Peyer's patch (tissue), 4 donors: ENCODE results near the gene RFX8. TPM values are rescaled to one million over a fixed set of nuclear protein-coding genes. Genes with fewer than 3 reads are reported as not detected.

Experiments used
- DNase-seq, 3 donors: peaks; one replicate each; pipeline ENCODE4 v3.0.0-alpha.2; 2017 to 2019
- H3K27ac ChIP-seq, 4 donors: fragments of 200-600 bp; sonication (generic); one replicate each; pipeline ENCODE4 v1.5.1; 2016 to 2019
- H3K27me3 ChIP-seq, 2 donors: fragments of 200-600 bp; sonication (generic); one replicate each; pipeline ENCODE4 v1.5.1; 2019
- H3K36me3 ChIP-seq, 3 donors: fragments of 200-600 bp; sonication (generic); one replicate each; pipeline ENCODE4 v1.5.1; 2016 to 2019
- H3K4me1 ChIP-seq, 4 donors: fragments of 200-600 bp; sonication (generic); one replicate each; pipeline ENCODE4 v1.5.1; 2016 to 2019
- H3K4me3 ChIP-seq, 4 donors: fragments of 200-600 bp; sonication (generic); 1 replicate in 3 of 4; 2 replicates in 1 of 4; pipeline ENCODE4 v1.5.1; 2016 to 2019; ENCODE audit warnings: mild to moderate bottlenecking in 1 of 4
- H3K9me3 ChIP-seq, 4 donors: fragments of 200-600 bp; sonication (generic); one replicate each; pipeline ENCODE4 v1.5.1; 2016 to 2019; ENCODE audit warnings: mild to moderate bottlenecking in 1 of 4
- CTCF ChIP-seq, 6 experiments: fragments of 450-650 bp in 4 of 6; fragments of 200-600 bp in 2 of 6; sonication (generic) in 1 of 6; IDR thresholded peaks; one replicate each; pipeline ENCODE4 v1.5.1; 2017 to 2019; ENCODE audit warnings: antibody characterized with exemption in 6 of 6, mild to moderate bottlenecking in 3 of 6, moderate library complexity in 1 of 6
- POLR2A ChIP-seq, 2 donors: fragments of 450-650 bp; IDR thresholded peaks; one replicate each; pipeline ENCODE4 v1.5.1; 2017; ENCODE audit warnings: antibody characterized with exemption in 2 of 2, mild to moderate bottlenecking in 2 of 2, moderate library complexity in 2 of 2
- total RNA-seq, 4 donors: library from RNA; depleted of rRNA; stranded (reverse); fragments of >200 nt; gene quantifications; one replicate each; pipeline ENCODE4 v1.1.0, GENCODE V29; 2016

Gene RFX8
- total RNA-seq, 4 donors from 2014 or later: not detected

GRCh38 chr2:101387151-101387834 is 87.6 kb downstream of the RFX8 start, which contains the start of gene CREG2:
TSS of gene CREG2 (minus strand) at chr2:101387503. CDS start at chr2:101387457, 46 bp downstream.
- Histone ChIP-seq H3K4me3 (peak within 1 kb of the TSS; percentile 27 to 50 (median 50)), H3K27ac (no peak within 1 kb of the TSS), H3K4me1 (peaks cover 0 to 14% (median 6%) of the 10 kb centered on the region in 4 donors), H3K9me3 (no peaks in the 10 kb centered on the region), H3K36me3 (no peaks in the 10 kb centered on the region), H3K27me3 (peaks cover 0 to 9% of the 10 kb centered on the region in 2 donors)
- TF ChIP-seq CTCF (IDR thresholded peaks at IDR 0.05) (peak in 4 of 6 experiments; percentile 3 to 51 (median 42)), POLR2A (IDR thresholded peaks at IDR 0.05) (no peak)
- peak; percentile 23 to 66 (median 61) for DNase-seq

- Histone ChIP-seq H3K4me1 (peaks cover 0 to 14% (median 6%) of the 10 kb centered on the region in 4 donors), H3K4me3 (peak overlapping the region; percentile 27 to 50 (median 50)), H3K9me3 (no peaks in the 10 kb centered on the region), H3K27me3 (peaks cover 0 to 9% of the 10 kb centered on the region in 2 donors), H3K36me3 (no peaks in the 10 kb centered on the region), H3K27ac (no peak overlapping the region)
- no peak for DNase-seq
- TF ChIP-seq CTCF (IDR thresholded peaks at IDR 0.05) (no peak), POLR2A (IDR thresholded peaks at IDR 0.05) (no peak)
These were observed 88.2 kb downstream of the RFX8 start for GRCh38 chr2:101386599-101387150.

GRCh38 chr2:101383016-101383541 is 91.8 kb downstream of the RFX8 start:
- DNase-seq: no peak
- H3K36me3 ChIP-seq: no peaks in the 10 kb centered on the region
- H3K4me1 ChIP-seq: peaks cover 0 to 14% (median 6%) of the 10 kb centered on the region in 4 donors
- H3K4me3 ChIP-seq: no peak overlapping the region
- no peak overlapping the region for H3K27ac ChIP-seq
- peaks cover 0 to 9% of the 10 kb centered on the region in 2 donors for H3K27me3 ChIP-seq
- TF ChIP-seq CTCF (IDR thresholded peaks at IDR 0.05) (no peak), POLR2A (IDR thresholded peaks at IDR 0.05) (no peak)
- no peaks in the 10 kb centered on the region for H3K9me3 ChIP-seq

- Histone ChIP-seq H3K4me3 (no peak overlapping the region), H3K4me1 (peaks cover 0 to 10% (median 5%) of the 10 kb centered on the region in 4 donors), H3K36me3 (no peaks in the 10 kb centered on the region), H3K9me3 (no peaks in the 10 kb centered on the region), H3K27ac (no peak overlapping the region), H3K27me3 (peaks cover 0 to 9% of the 10 kb centered on the region in 2 donors)
- no peak for DNase-seq
- TF ChIP-seq CTCF (IDR thresholded peaks at IDR 0.05): no peak
- no peak for TF ChIP-seq POLR2A (IDR thresholded peaks at IDR 0.05)
These were observed 92.5 kb downstream of the RFX8 start for GRCh38 chr2:101382442-101382841.

GRCh38 chr2:101380376-101380775 is 94.5 kb downstream of the RFX8 start:
- Histone ChIP-seq H3K4me1 (no peaks in the 10 kb centered on the region), H3K4me3 (no peak overlapping the region), H3K27ac (no peak overlapping the region), H3K9me3 (no peaks in the 10 kb centered on the region), H3K36me3 (no peaks in the 10 kb centered on the region), H3K27me3 (no peaks in the 10 kb centered on the region)
- no peak for DNase-seq
- TF ChIP-seq POLR2A (IDR thresholded peaks at IDR 0.05) (no peak), CTCF (IDR thresholded peaks at IDR 0.05) (no peak)
